ENCODE data around the gene PNPLA1.

DNA sequence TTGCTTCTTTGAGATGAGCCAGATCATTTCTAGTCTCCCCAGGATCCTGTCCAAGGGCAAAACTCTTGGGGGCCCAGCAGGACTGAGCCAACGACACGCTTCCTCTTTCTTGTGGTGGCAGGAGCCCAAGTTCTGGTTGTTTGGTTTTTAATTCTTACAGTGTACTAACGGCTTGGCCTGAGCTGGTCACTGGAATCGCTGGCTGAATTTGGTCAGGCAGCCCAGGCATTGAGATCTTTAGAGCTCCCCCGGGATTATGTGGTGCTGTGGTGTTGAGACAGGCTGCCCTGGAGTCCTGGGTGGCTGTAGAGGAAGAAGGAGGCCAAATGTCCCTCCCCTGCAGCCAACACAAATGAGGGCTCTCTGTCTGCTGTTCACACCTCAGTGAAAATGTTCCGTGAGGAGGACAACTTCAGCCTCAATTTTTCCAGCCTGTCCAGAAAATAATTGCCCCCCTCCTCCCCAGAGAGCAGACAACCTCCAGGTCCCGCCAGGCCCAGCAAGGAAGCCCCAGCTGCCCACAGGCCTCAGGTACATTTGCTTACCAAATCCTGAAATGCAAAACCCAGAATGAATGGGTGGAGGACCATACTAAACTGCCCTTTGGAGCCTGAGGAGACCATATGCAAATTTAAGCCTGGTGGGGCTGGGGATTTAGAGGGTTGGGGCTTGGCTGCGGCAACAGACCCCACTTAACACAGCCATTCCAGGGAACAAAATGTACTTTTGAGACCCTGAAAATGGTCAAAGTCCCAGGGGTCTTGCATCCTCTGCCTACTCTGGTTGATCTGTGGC, 43.2 kb downstream of the PNPLA1 start:
- TF ChIP-seq EGR1 (IDR thresholded peaks at IDR 0.05) (no peak), NFIC (IDR thresholded peaks at IDR 0.05) (no peak), EP300 (IDR thresholded peaks at IDR 0.05; ENCODE audit: borderline replicate concordance) (no peak), YY1 (IDR thresholded peaks at IDR 0.05; ENCODE audit: low read depth) (no peak), TAF1 (IDR thresholded peaks at IDR 0.05; ENCODE audit: low read depth) (no peak), RAD21 (IDR thresholded peaks at IDR 0.05; ENCODE audit: low read depth) (no peak), USF1 (IDR thresholded peaks at IDR 0.05) (no peak), TEAD4 (IDR thresholded peaks at IDR 0.05) (no peak), FOXM1 (IDR thresholded peaks at IDR 0.05; ENCODE audit: borderline replicate concordance, low read depth) (no peak), ZBTB7A (IDR thresholded peaks at IDR 0.05; ENCODE audit: low read depth) (no peak), TCF12 (IDR thresholded peaks at IDR 0.05; ENCODE audit: low read depth) (no peak)
- TF ChIP-seq, protein P1, sequence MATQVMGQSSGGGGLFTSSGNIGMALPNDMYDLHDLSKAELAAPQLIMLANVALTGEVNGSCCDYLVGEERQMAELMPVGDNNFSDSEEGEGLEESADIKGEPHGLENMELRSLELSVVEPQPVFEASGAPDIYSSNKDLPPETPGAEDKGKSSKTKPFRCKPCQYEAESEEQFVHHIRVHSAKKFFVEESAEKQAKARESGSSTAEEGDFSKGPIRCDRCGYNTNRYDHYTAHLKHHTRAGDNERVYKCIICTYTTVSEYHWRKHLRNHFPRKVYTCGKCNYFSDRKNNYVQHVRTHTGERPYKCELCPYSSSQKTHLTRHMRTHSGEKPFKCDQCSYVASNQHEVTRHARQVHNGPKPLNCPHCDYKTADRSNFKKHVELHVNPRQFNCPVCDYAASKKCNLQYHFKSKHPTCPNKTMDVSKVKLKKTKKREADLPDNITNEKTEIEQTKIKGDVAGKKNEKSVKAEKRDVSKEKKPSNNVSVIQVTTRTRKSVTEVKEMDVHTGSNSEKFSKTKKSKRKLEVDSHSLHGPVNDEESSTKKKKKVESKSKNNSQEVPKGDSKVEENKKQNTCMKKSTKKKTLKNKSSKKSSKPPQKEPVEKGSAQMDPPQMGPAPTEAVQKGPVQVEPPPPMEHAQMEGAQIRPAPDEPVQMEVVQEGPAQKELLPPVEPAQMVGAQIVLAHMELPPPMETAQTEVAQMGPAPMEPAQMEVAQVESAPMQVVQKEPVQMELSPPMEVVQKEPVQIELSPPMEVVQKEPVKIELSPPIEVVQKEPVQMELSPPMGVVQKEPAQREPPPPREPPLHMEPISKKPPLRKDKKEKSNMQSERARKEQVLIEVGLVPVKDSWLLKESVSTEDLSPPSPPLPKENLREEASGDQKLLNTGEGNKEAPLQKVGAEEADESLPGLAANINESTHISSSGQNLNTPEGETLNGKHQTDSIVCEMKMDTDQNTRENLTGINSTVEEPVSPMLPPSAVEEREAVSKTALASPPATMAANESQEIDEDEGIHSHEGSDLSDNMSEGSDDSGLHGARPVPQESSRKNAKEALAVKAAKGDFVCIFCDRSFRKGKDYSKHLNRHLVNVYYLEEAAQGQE (IDR thresholded peaks at IDR 0.05; ENCODE audit: low read depth): no peak
